ENCODE data around the gene PER1. TPM values are rescaled to one million over a fixed set of nuclear protein-coding genes. Genes with fewer than 3 reads are reported as not detected.

The PER1 gene
- total and polyA plus RNA-seq, 10 of the 15 experiments (the other 5 are each of a cell fraction or from before 2014, with no cell fraction given): 0.02 to 25.1 (median 5.4) TPM

- TF ChIP-seq NFXL1 (IDR thresholded peaks at IDR 0.05; ENCODE audit: borderline replicate concordance) (no peak), CBX5 (IDR thresholded peaks at IDR 0.05; ENCODE audit: low read depth) (no peak), ZNF384 (IDR thresholded peaks at IDR 0.05; ENCODE audit: borderline replicate concordance, low read depth, low read length) (no peak), HDAC6 (IDR thresholded peaks at IDR 0.05; ENCODE audit: unreplicated experiment) (peak; percentile 83), FOXM1 (IDR thresholded peaks at IDR 0.05; ENCODE audit: low read depth, low read length) (0 out of 2 replicates have a peak, but pooled peaks have one; percentile 58), STAT3 (IDR thresholded peaks at IDR 0.05; ENCODE audit: low read depth, low read length) (no peak), CHD2 (IDR thresholded peaks at IDR 0.05; ENCODE audit: borderline replicate concordance, low read depth, low read length) (peak; percentile 94), FOS (IDR thresholded peaks at IDR 0.05; ENCODE audit: borderline replicate concordance, extremely low read depth, insufficient read length) (peak; percentile 84), TCF3 (IDR thresholded peaks at IDR 0.05; ENCODE audit: borderline replicate concordance, insufficient read depth, low read depth, low read length) (no peak; the same call in 1 of the 2 replicates), SUZ12 (IDR thresholded peaks at IDR 0.05; ENCODE audit: unreplicated experiment) (no peak), ZNF217 (IDR thresholded peaks at IDR 0.05) (no peak), IRF4 (IDR thresholded peaks at IDR 0.05; ENCODE audit: low read depth, low read length) (no peak; the same call in 1 of the 2 replicates), MLLT1 (IDR thresholded peaks at IDR 0.05) (no peak), ZNF592 (IDR thresholded peaks at IDR 0.05) (no peak), PAX8 (IDR thresholded peaks at IDR 0.05) (no peak), BHLHE40 (IDR thresholded peaks at IDR 0.05; ENCODE audit: borderline replicate concordance in 1 of 2, low read depth in 2 of 2, low read length in 1 of 2) (peak; percentile 99 to 100)
- TF ChIP-seq, protein P1, sequence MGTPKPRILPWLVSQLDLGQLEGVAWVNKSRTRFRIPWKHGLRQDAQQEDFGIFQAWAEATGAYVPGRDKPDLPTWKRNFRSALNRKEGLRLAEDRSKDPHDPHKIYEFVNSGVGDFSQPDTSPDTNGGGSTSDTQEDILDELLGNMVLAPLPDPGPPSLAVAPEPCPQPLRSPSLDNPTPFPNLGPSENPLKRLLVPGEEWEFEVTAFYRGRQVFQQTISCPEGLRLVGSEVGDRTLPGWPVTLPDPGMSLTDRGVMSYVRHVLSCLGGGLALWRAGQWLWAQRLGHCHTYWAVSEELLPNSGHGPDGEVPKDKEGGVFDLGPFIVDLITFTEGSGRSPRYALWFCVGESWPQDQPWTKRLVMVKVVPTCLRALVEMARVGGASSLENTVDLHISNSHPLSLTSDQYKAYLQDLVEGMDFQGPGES (IDR thresholded peaks at IDR 0.05): peak; percentile 98
- TF ChIP-seq, protein P2, sequence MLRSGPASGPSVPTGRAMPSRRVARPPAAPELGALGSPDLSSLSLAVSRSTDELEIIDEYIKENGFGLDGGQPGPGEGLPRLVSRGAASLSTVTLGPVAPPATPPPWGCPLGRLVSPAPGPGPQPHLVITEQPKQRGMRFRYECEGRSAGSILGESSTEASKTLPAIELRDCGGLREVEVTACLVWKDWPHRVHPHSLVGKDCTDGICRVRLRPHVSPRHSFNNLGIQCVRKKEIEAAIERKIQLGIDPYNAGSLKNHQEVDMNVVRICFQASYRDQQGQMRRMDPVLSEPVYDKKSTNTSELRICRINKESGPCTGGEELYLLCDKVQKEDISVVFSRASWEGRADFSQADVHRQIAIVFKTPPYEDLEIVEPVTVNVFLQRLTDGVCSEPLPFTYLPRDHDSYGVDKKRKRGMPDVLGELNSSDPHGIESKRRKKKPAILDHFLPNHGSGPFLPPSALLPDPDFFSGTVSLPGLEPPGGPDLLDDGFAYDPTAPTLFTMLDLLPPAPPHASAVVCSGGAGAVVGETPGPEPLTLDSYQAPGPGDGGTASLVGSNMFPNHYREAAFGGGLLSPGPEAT (IDR thresholded peaks at IDR 0.05; ENCODE audit: low read depth): peak; percentile 77
- TF ChIP-seq, protein P3, sequence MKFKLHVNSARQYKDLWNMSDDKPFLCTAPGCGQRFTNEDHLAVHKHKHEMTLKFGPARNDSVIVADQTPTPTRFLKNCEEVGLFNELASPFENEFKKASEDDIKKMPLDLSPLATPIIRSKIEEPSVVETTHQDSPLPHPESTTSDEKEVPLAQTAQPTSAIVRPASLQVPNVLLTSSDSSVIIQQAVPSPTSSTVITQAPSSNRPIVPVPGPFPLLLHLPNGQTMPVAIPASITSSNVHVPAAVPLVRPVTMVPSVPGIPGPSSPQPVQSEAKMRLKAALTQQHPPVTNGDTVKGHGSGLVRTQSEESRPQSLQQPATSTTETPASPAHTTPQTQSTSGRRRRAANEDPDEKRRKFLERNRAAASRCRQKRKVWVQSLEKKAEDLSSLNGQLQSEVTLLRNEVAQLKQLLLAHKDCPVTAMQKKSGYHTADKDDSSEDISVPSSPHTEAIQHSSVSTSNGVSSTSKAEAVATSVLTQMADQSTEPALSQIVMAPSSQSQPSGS (IDR thresholded peaks at IDR 0.05; ENCODE audit: low read length): peak; percentile 73; the same call in 1 of the 2 replicates
Measured at GRCh38 chr17:8156246-8156992, 4.2 kb upstream of the PER1 start (continued).
